ENCODE measurements around the gene GALNT6.

DNA sequence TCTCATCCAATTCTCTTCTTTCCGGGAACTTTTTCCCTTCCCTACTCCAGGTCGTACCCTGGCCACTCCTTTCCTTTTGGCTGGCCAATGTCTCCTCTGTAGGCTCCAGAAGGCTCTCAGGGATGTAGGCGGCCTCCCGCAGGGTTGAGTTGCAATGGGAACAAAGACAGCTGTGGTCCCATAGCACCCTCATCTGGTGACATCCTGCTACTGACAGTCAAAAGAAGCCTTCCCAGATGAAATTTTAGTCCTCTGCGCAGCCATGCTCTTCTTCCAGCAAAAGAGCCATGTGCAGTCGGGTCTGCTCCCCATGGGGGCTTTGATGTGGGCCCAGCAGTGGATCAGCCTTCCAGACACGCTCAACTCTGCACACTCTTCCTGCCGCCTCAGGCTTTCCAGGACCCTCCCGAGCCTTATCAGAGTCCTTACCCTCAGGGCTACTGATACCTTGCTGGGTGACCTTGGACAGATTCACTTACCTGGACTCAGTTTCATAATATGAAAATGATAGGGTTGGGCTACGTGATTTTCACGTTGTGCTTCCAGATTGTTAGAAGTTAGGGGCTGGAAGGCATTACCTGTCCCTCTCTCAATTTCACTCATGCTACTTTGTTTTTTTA lies 39.2 kb downstream of the GALNT6 start:
- TF ChIP-seq, protein P1, sequence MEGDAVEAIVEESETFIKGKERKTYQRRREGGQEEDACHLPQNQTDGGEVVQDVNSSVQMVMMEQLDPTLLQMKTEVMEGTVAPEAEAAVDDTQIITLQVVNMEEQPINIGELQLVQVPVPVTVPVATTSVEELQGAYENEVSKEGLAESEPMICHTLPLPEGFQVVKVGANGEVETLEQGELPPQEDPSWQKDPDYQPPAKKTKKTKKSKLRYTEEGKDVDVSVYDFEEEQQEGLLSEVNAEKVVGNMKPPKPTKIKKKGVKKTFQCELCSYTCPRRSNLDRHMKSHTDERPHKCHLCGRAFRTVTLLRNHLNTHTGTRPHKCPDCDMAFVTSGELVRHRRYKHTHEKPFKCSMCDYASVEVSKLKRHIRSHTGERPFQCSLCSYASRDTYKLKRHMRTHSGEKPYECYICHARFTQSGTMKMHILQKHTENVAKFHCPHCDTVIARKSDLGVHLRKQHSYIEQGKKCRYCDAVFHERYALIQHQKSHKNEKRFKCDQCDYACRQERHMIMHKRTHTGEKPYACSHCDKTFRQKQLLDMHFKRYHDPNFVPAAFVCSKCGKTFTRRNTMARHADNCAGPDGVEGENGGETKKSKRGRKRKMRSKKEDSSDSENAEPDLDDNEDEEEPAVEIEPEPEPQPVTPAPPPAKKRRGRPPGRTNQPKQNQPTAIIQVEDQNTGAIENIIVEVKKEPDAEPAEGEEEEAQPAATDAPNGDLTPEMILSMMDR (conservative IDR thresholded peaks at IDR 0.05; ENCODE audit: low read depth, low read length): peak; percentile 67
- no peak for TF ChIP-seq EZH2 (IDR thresholded peaks at IDR 0.05; ENCODE audit: low read length, unreplicated experiment)

Data from PC-3 (cell line).